ENCODE data around the gene PRDM12. TPM values are rescaled to one million over a fixed set of nuclear protein-coding genes. Genes with fewer than 3 reads are reported as not detected.

PRDM12 gene
- total and polyA plus RNA-seq, 2 of the 8 experiments (the other 6 are each of a cell fraction or from before 2014, with no cell fraction given), result 0.14 to 0.22 TPM

GRCh38 chr9:130636648-130637020 lies 27.8 kb upstream of the PRDM12 start:
- no peak overlapping the region for H3K4me3 ChIP-seq (ENCODE audit: extremely low read depth in 1 of 4, insufficient read depth in 2 of 4, low read depth in 3 of 4, low read length in 4 of 4)
- ChIA-PET POLR2A (ENCODE audit: partially characterized antibody) (interaction anchor here (0.7 to 1.0 kb wide), 3 partner anchors 9 to 236 kb away, joined by 3 to 4 read pairs (median 3); no protein-coding TSS in a partner anchor), CTCF (ENCODE audit: partially characterized antibody) (interaction anchor here (0.6 to 2.1 kb wide), 6 partner anchors 9 to 176 kb away, joined by 3 to 5 read pairs (median 3); no protein-coding TSS in a partner anchor)
- no peaks in the 10 kb centered on the region for H3K9me3 ChIP-seq (ENCODE audit: insufficient read depth in 2 of 2, low read depth in 1 of 2, low read length in 1 of 2)
- H3K4me2 ChIP-seq (ENCODE audit: insufficient read depth in 1 of 2, low read depth in 2 of 2, low read length in 2 of 2), result no peak overlapping the region
- no peak overlapping the region for H3K9ac ChIP-seq (replicated peaks in 1 of 4; ENCODE audit: extremely low read depth in 1 of 4, low read depth in 3 of 4, low read length in 3 of 4)
- H3K79me2 ChIP-seq (ENCODE audit: control insufficient read depth in 1 of 2, insufficient read depth in 2 of 2, low read length in 2 of 2), result no peaks in the 10 kb centered on the region
- H2BK5ac ChIP-seq (ENCODE audit: low read depth, low read length), result no peak overlapping the region
- no peak overlapping the region for H3K27ac ChIP-seq (ENCODE audit: low read depth, low read length)
- H4K8ac ChIP-seq (ENCODE audit: extremely low read depth, insufficient read depth, low read length), result no peak overlapping the region
- no peak overlapping the region for H3K4ac ChIP-seq (replicated peaks; ENCODE audit: insufficient read length, low read depth, low read length)
- H4K5ac ChIP-seq (ENCODE audit: insufficient read length, low read depth, low read length), result no peak overlapping the region
- peaks cover 2 to 10% of the 10 kb centered on the region in 2 experiments for H4K20me1 ChIP-seq (replicated peaks in 1 of 2; ENCODE audit: control insufficient read depth in 1 of 2, insufficient read depth in 2 of 2, low read length in 2 of 2)
- H3K36me3 ChIP-seq (ENCODE audit: control insufficient read depth in 2 of 4, insufficient read depth in 4 of 4, low read length in 3 of 4), result peaks cover 8 to 57% (median 23%) of the 10 kb centered on the region in 4 experiments; a peak in 7 of 8 replicates
- FAIRE-seq (no peak), DNase-seq (ENCODE audit: low read depth in 1 of 2, low spot score in 2 of 2) (no peak)
- H2BK120ac ChIP-seq (replicated peaks; ENCODE audit: low read depth, low read length), result no peak overlapping the region
- H2BK12ac ChIP-seq (ENCODE audit: low read depth, low read length), result no peak overlapping the region
- H3K79me1 ChIP-seq (ENCODE audit: low read depth, low read length), result no peaks in the 10 kb centered on the region
- no peak overlapping the region for H3K18ac ChIP-seq (ENCODE audit: extremely low read depth, low read length)
- no peak overlapping the region for H2AK5ac ChIP-seq (ENCODE audit: low read depth, low read length)
- peaks cover 0 to 2% (median 0%) of the 10 kb centered on the region in 4 experiments; a peak in 1 of 7 replicates for H3K27me3 ChIP-seq (replicated peaks in 1 of 4; ENCODE audit: control insufficient read depth in 3 of 4, extremely low read depth in 1 of 4, insufficient read depth in 3 of 4, low read length in 3 of 4)
- TF ChIP-seq GTF2F1 (IDR thresholded peaks at IDR 0.05; ENCODE audit: borderline replicate concordance, low read depth, low read length) (no peak), EGR1 (IDR thresholded peaks at IDR 0.05; ENCODE audit: borderline replicate concordance, low read depth, low read length) (no peak), TAF7 (optimal IDR thresholded peaks at IDR 0.05; ENCODE audit: borderline replicate concordance, low read depth, low read length) (no peak), ASH2L (IDR thresholded peaks at IDR 0.05; ENCODE audit: low read length) (no peak), SP2 (IDR thresholded peaks at IDR 0.05; ENCODE audit: low read length) (no peak)
- TF ChIP-seq, protein P1, sequence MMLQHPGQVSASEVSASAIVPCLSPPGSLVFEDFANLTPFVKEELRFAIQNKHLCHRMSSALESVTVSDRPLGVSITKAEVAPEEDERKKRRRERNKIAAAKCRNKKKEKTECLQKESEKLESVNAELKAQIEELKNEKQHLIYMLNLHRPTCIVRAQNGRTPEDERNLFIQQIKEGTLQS (IDR thresholded peaks at IDR 0.05; ENCODE audit: insufficient read depth, low read depth, low read length), result no peak
- H3K14ac ChIP-seq (ENCODE audit: insufficient read length), result no peak overlapping the region
- no peak overlapping the region for H3K56ac ChIP-seq (replicated peaks; ENCODE audit: insufficient read length, low read depth, low read length)
- no peak overlapping the region for H4K91ac ChIP-seq (replicated peaks; ENCODE audit: insufficient read length, low read length)
- peaks cover 0 to 7% (median 4%) of the 10 kb centered on the region in 4 experiments; a peak in 6 of 7 replicates for H3K4me1 ChIP-seq (replicated peaks in 1 of 4; ENCODE audit: control insufficient read depth in 3 of 4, insufficient read depth in 4 of 4, low read length in 3 of 4)
- no peak overlapping the region for H2AFZ ChIP-seq (ENCODE audit: low read length)
- no peak overlapping the region for H2BK20ac ChIP-seq (ENCODE audit: low read length)
- no peaks in the 10 kb centered on the region for H3K23me2 ChIP-seq (ENCODE audit: low read depth, low read length)
- no peak overlapping the region for H3K23ac ChIP-seq (ENCODE audit: insufficient read length)
- H2BK15ac ChIP-seq (ENCODE audit: low read length), result no peak overlapping the region
- WGBS, 2 experiments (ENCODE audit: extremely low coverage in 1 of 2, insufficient coverage in 1 of 2, insufficient read length in 1 of 2, insufficient replicate concordance in 2 of 2, low coverage in 1 of 2, low lambda C conversion rate in 2 of 2, missing lambda C conversion rate in 1 of 2), result 93% methylated on average over 9 of the region's 9 CpGs; no CpG with 5 or more reads in 1 of the 2 experiments
